T47D (cell line): ENCODE measurements around the gene MGMT.
"Not testable (repeated sequence)": the region's sequence is repeated elsewhere in the genome, so short reads cannot be mapped to it uniquely, and the experiment has no call there.

Experiments used
- DNase-seq, 2 experiments: peaks; one replicate each; pipeline versions ENCODE4 v3.0.0 to v3.0.0-alpha.2; 2011 to 2012; ENCODE audit warnings: low read depth in 1 of 2, low spot score in 1 of 2
- JUND ChIP-seq: IDR thresholded peaks from 2 replicates; pipeline ENCODE4 v1.6.1; 2012; ENCODE audit warnings: low read depth
- in situ Hi-C: cut with HindIII; loops from 2 replicates; pipeline ENCODE4 v1.10.0; 2016; ENCODE audit warnings: low sequenced_read_pairs, low pct_unique_long_range_greater_than_20kb

Gene MGMT

GRCh38 chr10:129466703-129467358, at the start of gene MGMT:
TSS of gene MGMT (plus strand) at chr10:129467241.
- in situ Hi-C loops = no loop called here
- no peak for TF ChIP-seq JUND
- peak; percentile 83 to 90 for DNase-seq

- no peak for TF ChIP-seq JUND
- no peak for DNase-seq
- in situ Hi-C loops = no loop called here
Measured at GRCh38 chr10:129417870-129418269, 49.2 kb upstream of the MGMT start.

- no peak for DNase-seq
- in situ Hi-C loops = no loop called here
Measured at GRCh38 chr10:129418496-129419225, 48.4 kb upstream of the MGMT start.

GRCh38 chr10:129419397-129419796, 47.6 kb upstream of the MGMT start:
- no peak for TF ChIP-seq JUND
- DNase-seq = no peak

More at GRCh38 chr10:129418496-129419225, 48.4 kb upstream of the MGMT start:
- no peak for TF ChIP-seq JUND

GRCh38 chr10:129421399-129422010, 45.5 kb upstream of the MGMT start:
- no peak for TF ChIP-seq JUND
- in situ Hi-C loops = no loop called here
- no peak for DNase-seq

More at GRCh38 chr10:129419397-129419796, 47.6 kb upstream of the MGMT start:
- in situ Hi-C loops = no loop called here

- in situ Hi-C loops = no loop called here
- no peak for DNase-seq
- no peak for TF ChIP-seq JUND
Measured at GRCh38 chr10:129424978-129425377, 42.1 kb upstream of the MGMT start.

- TF ChIP-seq JUND = no peak
- in situ Hi-C loops = no loop called here
- DNase-seq = no peak
Measured at GRCh38 chr10:129426606-129427005, 40.4 kb upstream of the MGMT start.

- TF ChIP-seq JUND = no peak
- in situ Hi-C loops = no loop called here
- no peak for DNase-seq
Measured at GRCh38 chr10:129433266-129433665, 33.8 kb upstream of the MGMT start.

- in situ Hi-C loops = not testable (repeated sequence)
Measured at GRCh38 chr10:129435724-129436123, 31.3 kb upstream of the MGMT start.

GRCh38 chr10:129438024-129438423, 29.0 kb upstream of the MGMT start:
- no peak for DNase-seq

More at GRCh38 chr10:129435724-129436123, 31.3 kb upstream of the MGMT start:
- not testable (repeated sequence) for DNase-seq

GRCh38 chr10:129440247-129440646, 26.8 kb upstream of the MGMT start:
- in situ Hi-C loops = no loop called here
- no peak for DNase-seq
- TF ChIP-seq JUND = no peak

More at GRCh38 chr10:129438024-129438423, 29.0 kb upstream of the MGMT start:
- no peak for TF ChIP-seq JUND
- in situ Hi-C loops = no loop called here

GRCh38 chr10:129440722-129441316, 26.2 kb upstream of the MGMT start:
- DNase-seq = no peak
- TF ChIP-seq JUND = no peak
- in situ Hi-C loops = no loop called here
